K562 (cell line): ENCODE data around the gene CBX3. TPM values are rescaled to one million over a fixed set of nuclear protein-coding genes. Genes with fewer than 3 reads are reported as not detected.

Experiments
- EP400 ChIP-seq: fragments of 450-650 bp; IDR thresholded peaks from 2 replicates; pipeline ENCODE4 v1.6.1; 2017; ENCODE audit warnings: antibody characterized with exemption, mild to moderate bottlenecking, moderate library complexity
- FOXJ3 ChIP-seq: sonication (generic); formaldehyde crosslinking; IDR thresholded peaks from 2 replicates; pipeline ENCODE4 v1.4.0; 2020; ENCODE audit warnings: mild to moderate bottlenecking, missing genetic modification reagents
- GATA2 ChIP-seq: sonication (generic); formaldehyde crosslinking; IDR thresholded peaks from 2 replicates; pipeline ENCODE4 v1.4.0; 2020; ENCODE audit warnings: mild to moderate bottlenecking, missing genetic modification reagents
- HCFC1 ChIP-seq: IDR thresholded peaks from 2 replicates; pipeline ENCODE4 v1.6.1; 2012; ENCODE audit warnings: low read depth, low read length, improper control_type of control experiment
- MAFK ChIP-seq: IDR thresholded peaks from 2 replicates; pipeline ENCODE4 v1.6.1; 2011; ENCODE audit warnings: low read length, improper control_type of control experiment
- MLX ChIP-seq, 2 experiments: fragments of 450-650 bp in 1 of 2; sonication (generic) in 1 of 2; formaldehyde crosslinking; conservative IDR thresholded peaks; 2 replicates each; pipeline versions ENCODE4 v1.4.0 to v1.8.1; 2020 to 2022; ENCODE audit warnings: mild to moderate bottlenecking in 1 of 2, missing genetic modification reagents in 1 of 2
- NCOR1 ChIP-seq: fragments of 450-650 bp; IDR thresholded peaks from 2 replicates; pipeline ENCODE4 v1.6.1; 2016; ENCODE audit warnings: mild to moderate bottlenecking, moderate library complexity
- NFIC ChIP-seq: fragments of 450-650 bp; IDR thresholded peaks from 2 replicates; pipeline ENCODE4 v1.6.1; 2017; ENCODE audit warnings: mild to moderate bottlenecking, inconsistent platforms
- PHB ChIP-seq: fragments of 250-450 bp; sonication (Bioruptor Pico); IDR thresholded peaks from 2 replicates; pipeline ENCODE4 v1.5.0; 2021
- POLR2A ChIP-seq: fragments of 450-650 bp; conservative IDR thresholded peaks from 2 replicates; pipeline ENCODE4 v1.6.1; 2016
- RBM15 ChIP-seq: fragments of 200-400 bp; formaldehyde crosslinking; IDR thresholded peaks from 2 replicates; pipeline ENCODE4 v1.6.1; 2018; ENCODE audit warnings: mild to moderate bottlenecking, low read length, moderate library complexity; ENCODE audit not compliant: insufficient read depth
- SIN3A ChIP-seq, 2 experiments: fragments of 150-350 bp in 1 of 2; IDR thresholded peaks; 2 replicates each; pipeline ENCODE4 v1.6.1; 2011 to 2016; ENCODE audit warnings: borderline replicate concordance in 2 of 2, low read depth in 2 of 2, low read length in 2 of 2, mild to moderate bottlenecking in 2 of 2, moderate library complexity in 2 of 2; ENCODE audit not compliant: control insufficient read depth in 1 of 2
- STAT5A ChIP-seq: IDR thresholded peaks from 2 replicates; pipeline ENCODE4 v1.6.1; 2012; ENCODE audit warnings: low read length, inconsistent platforms, borderline replicate concordance
- TRIM24 ChIP-seq, 2 experiments: fragments of 450-650 bp; IDR thresholded peaks; 2 replicates each; pipeline ENCODE4 v1.6.1; 2016
- ZNF23 ChIP-seq: fragments of 250-450 bp; sonication (Bioruptor Pico); IDR thresholded peaks from 2 replicates; pipeline ENCODE4 v1.4.0; 2020; ENCODE audit warnings: mild to moderate bottlenecking
- polyA plus RNA-seq, 8 experiments: library from polyadenylated mRNA; depleted of rRNA in 4 of 8; stranded (reverse) in 5 of 8; unstranded in 3 of 8; fragments of >200 nt; fragmentation: Nextera tagmentation in 2 of 8; fragmentation: Illumina TruSeq in 1 of 8; extraction: Ambion mirVana in 2 of 8; extraction: Trizol in 1 of 8; gene quantifications; 2 replicates each; pipeline versions ENCODE4 v1.2.1 to v1.2.3, GENCODE V29; 2011 to 2014; ENCODE audit warnings: inconsistent platforms in 1 of 8, missing spikeins in 1 of 8
- total RNA-seq, 7 experiments: library from RNA; depleted of rRNA in 6 of 7; stranded (reverse); fragments of >200 nt in 6 of 7; fragmentation: Illumina TruSeq in 2 of 7; extraction: Trizol in 2 of 7; gene quantifications; 2 replicates each; pipeline versions ENCODE4 v1.2.1 to v1.2.3, GENCODE V29; 2011 to 2021; ENCODE audit warnings: low replicate concordance in 1 of 7
- TF ChIP-seq, protein P1 (sequence below): IDR thresholded peaks from 3 replicates; pipeline ENCODE4 v1.6.1; 2011; ENCODE audit warnings: borderline replicate concordance, mild to moderate bottlenecking; ENCODE audit not compliant: insufficient read length, insufficient read depth
- TF ChIP-seq, protein P2 (sequence below): fragments of 200-800 bp; sonication (Bioruptor generic); IDR thresholded peaks from 2 replicates; pipeline ENCODE4 v1.6.1; 2017; ENCODE audit warnings: missing genetic modification characterization, missing compliant biosample characterization
- TF ChIP-seq, protein P3 (sequence below): sonication (generic); formaldehyde crosslinking; IDR thresholded peaks from 2 replicates; pipeline ENCODE4 v1.8.1; 2022; ENCODE audit warnings: missing genetic modification reagents
- TF ChIP-seq, protein P4 (sequence below): fragments of 450-650 bp; formaldehyde crosslinking; IDR thresholded peaks from 2 replicates; pipeline ENCODE4 v1.4.0; 2022; ENCODE audit warnings: missing genetic modification characterization
- TF ChIP-seq, protein P5 (sequence below), 2 experiments: fragments of 200-800 bp in 1 of 2; sonication (Bioruptor generic) in 1 of 2; sonication (generic) in 1 of 2; formaldehyde crosslinking in 1 of 2; IDR thresholded peaks in 1 of 2; conservative IDR thresholded peaks in 1 of 2; 2 replicates each; pipeline versions ENCODE4 v1.5.0 to v1.6.1; 2016 to 2020; ENCODE audit warnings: missing compliant biosample characterization in 1 of 2, missing genetic modification characterization in 1 of 2, missing genetic modification reagents in 1 of 2

The CBX3 gene
- total and polyA plus RNA-seq, 9 of the 15 experiments (the other 6 are each of a cell fraction or from before 2014, with no cell fraction given) = 198 to 413 (median 328) TPM

- TF ChIP-seq, protein P1, sequence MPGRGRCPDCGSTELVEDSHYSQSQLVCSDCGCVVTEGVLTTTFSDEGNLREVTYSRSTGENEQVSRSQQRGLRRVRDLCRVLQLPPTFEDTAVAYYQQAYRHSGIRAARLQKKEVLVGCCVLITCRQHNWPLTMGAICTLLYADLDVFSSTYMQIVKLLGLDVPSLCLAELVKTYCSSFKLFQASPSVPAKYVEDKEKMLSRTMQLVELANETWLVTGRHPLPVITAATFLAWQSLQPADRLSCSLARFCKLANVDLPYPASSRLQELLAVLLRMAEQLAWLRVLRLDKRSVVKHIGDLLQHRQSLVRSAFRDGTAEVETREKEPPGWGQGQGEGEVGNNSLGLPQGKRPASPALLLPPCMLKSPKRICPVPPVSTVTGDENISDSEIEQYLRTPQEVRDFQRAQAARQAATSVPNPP = no peak
- peak; percentile 46; the same call in 1 of the 2 replicates for TF ChIP-seq NCOR1
- TF ChIP-seq RBM15 = no peak
- TF ChIP-seq, protein P2, sequence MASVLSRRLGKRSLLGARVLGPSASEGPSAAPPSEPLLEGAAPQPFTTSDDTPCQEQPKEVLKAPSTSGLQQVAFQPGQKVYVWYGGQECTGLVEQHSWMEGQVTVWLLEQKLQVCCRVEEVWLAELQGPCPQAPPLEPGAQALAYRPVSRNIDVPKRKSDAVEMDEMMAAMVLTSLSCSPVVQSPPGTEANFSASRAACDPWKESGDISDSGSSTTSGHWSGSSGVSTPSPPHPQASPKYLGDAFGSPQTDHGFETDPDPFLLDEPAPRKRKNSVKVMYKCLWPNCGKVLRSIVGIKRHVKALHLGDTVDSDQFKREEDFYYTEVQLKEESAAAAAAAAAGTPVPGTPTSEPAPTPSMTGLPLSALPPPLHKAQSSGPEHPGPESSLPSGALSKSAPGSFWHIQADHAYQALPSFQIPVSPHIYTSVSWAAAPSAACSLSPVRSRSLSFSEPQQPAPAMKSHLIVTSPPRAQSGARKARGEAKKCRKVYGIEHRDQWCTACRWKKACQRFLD (CRISPR knock-in tag) = peak; percentile 78
- TF ChIP-seq ZNF23 (CRISPR knock-in tag) = peak; percentile 13; the same call in 1 of the 2 replicates
- peak; percentile 10; the same call in 1 of the 2 replicates for TF ChIP-seq HCFC1
- TF ChIP-seq MAFK = no peak
- TF ChIP-seq GATA2 (CRISPR knock-in tag) = no peak
- peak; percentile 46; the same call in 1 of the 2 replicates for TF ChIP-seq EP400
- peak; percentile 39 to 45; a peak in 2 of 4 replicates for TF ChIP-seq TRIM24 (IDR thresholded peaks at IDR 0.05)
- TF ChIP-seq SIN3A (IDR thresholded peaks at IDR 0.05; ENCODE audit: borderline replicate concordance in 2 of 2, control insufficient read depth in 1 of 2, low read depth in 2 of 2, low read length in 2 of 2) = peak; percentile 29 to 45; a peak in 2 of 4 replicates
- TF ChIP-seq FOXJ3 = no peak
- TF ChIP-seq, protein P3, sequence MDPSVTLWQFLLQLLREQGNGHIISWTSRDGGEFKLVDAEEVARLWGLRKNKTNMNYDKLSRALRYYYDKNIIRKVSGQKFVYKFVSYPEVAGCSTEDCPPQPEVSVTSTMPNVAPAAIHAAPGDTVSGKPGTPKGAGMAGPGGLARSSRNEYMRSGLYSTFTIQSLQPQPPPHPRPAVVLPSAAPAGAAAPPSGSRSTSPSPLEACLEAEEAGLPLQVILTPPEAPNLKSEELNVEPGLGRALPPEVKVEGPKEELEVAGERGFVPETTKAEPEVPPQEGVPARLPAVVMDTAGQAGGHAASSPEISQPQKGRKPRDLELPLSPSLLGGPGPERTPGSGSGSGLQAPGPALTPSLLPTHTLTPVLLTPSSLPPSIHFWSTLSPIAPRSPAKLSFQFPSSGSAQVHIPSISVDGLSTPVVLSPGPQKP (CRISPR knock-in tag) = no peak
- TF ChIP-seq STAT5A = 0 out of 2 replicates have a peak, but pooled peaks have one; percentile 9
- TF ChIP-seq POLR2A = peak; percentile 86
- TF ChIP-seq NFIC = peak; percentile 25; the same call in 1 of the 2 replicates
- TF ChIP-seq, protein P4, sequence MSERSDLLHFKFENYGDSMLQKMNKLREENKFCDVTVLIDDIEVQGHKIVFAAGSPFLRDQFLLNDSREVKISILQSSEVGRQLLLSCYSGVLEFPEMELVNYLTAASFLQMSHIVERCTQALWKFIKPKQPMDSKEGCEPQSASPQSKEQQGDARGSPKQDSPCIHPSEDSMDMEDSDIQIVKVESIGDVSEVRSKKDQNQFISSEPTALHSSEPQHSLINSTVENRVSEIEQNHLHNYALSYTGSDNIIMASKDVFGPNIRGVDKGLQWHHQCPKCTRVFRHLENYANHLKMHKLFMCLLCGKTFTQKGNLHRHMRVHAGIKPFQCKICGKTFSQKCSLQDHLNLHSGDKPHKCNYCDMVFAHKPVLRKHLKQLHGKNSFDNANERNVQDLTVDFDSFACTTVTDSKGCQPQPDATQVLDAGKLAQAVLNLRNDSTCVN (CRISPR knock-in tag) = peak; percentile 68; the same call in 1 of the 2 replicates
- no peak; the same call in 1 of the 2 replicates for TF ChIP-seq PHB (CRISPR knock-in tag)
- peak in 1 of 2 experiments; percentile 40; a peak in 1 of 4 replicates for TF ChIP-seq MLX (CRISPR knock-in tag; conservative IDR thresholded peaks at IDR 0.05)
- TF ChIP-seq, protein P5, sequence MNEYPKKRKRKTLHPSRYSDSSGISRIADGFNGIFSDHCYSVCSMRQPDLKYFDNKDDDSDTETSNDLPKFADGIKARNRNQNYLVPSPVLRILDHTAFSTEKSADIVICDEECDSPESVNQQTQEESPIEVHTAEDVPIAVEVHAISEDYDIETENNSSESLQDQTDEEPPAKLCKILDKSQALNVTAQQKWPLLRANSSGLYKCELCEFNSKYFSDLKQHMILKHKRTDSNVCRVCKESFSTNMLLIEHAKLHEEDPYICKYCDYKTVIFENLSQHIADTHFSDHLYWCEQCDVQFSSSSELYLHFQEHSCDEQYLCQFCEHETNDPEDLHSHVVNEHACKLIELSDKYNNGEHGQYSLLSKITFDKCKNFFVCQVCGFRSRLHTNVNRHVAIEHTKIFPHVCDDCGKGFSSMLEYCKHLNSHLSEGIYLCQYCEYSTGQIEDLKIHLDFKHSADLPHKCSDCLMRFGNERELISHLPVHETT (CRISPR knock-in tag; conservative IDR thresholded peaks at IDR 0.05 in 1 of 2, IDR thresholded peaks at IDR 0.05 in 1 of 2) = no peak
These were observed 14.0 kb upstream of the CBX3 start (continued) for GRCh38 chr7:26187380-26188205.
